Neuronal stem cell (in vitro differentiated cells): ENCODE measurements around the gene FBXL12.
A peak's percentile ranks its signal among the peaks of the same experiment; 100 is the strongest.

Experiments used
- DNase-seq: peaks from one replicate; pipeline ENCODE4 v3.0.0-alpha.2; 2013; ENCODE audit warnings: low spot score
- H2AFZ ChIP-seq: one replicate; pipeline ENCODE4 v1.6.1; 2013; ENCODE audit warnings: mild to moderate bottlenecking, low read length, inconsistent platforms
- H2AK5ac ChIP-seq: 2 replicates; pipeline ENCODE4 v1.6.1; 2013; ENCODE audit warnings: low read depth, mild to moderate bottlenecking, inconsistent platforms, low read length, moderate library complexity, mixed read lengths
- H2BK120ac ChIP-seq: 2 replicates; pipeline ENCODE4 v1.6.1; 2013; ENCODE audit warnings: low read depth, mild to moderate bottlenecking, inconsistent platforms, low read length, moderate library complexity, mixed read lengths
- H2BK12ac ChIP-seq: one replicate; pipeline ENCODE4 v1.6.1; 2013; ENCODE audit warnings: low read length, inconsistent platforms
- H2BK15ac ChIP-seq: 2 replicates; pipeline ENCODE4 v1.6.1; 2013; ENCODE audit warnings: mild to moderate bottlenecking, low read length, inconsistent platforms, mixed read lengths
- H2BK5ac ChIP-seq: one replicate; pipeline ENCODE4 v1.6.1; 2013; ENCODE audit warnings: inconsistent platforms, mild to moderate bottlenecking, low read length, moderate library complexity
- H3K14ac ChIP-seq: one replicate; pipeline ENCODE4 v1.6.1; 2013; ENCODE audit warnings: low read length, inconsistent platforms
- H3K18ac ChIP-seq: 2 replicates; pipeline ENCODE4 v1.6.1; 2013; ENCODE audit warnings: low read length, inconsistent platforms
- H3K23ac ChIP-seq: 2 replicates; pipeline ENCODE4 v1.6.1; 2013; ENCODE audit warnings: low read depth, mild to moderate bottlenecking, mixed read lengths, low read length, inconsistent platforms; ENCODE audit not compliant: poor library complexity
- H3K27ac ChIP-seq: replicated peaks from 3 replicates; pipeline ENCODE4 v1.5.1; 2013; ENCODE audit warnings: low read length, inconsistent platforms
- H3K27me3 ChIP-seq, 3 experiments: 2 replicates each; pipeline ENCODE4 v1.6.1; 2013; ENCODE audit warnings: low read length in 3 of 3, mild to moderate bottlenecking in 2 of 3, inconsistent platforms in 1 of 3, low read depth in 1 of 3, mixed read lengths in 1 of 3, moderate library complexity in 1 of 3; ENCODE audit not compliant: control insufficient read depth in 3 of 3, insufficient read depth in 3 of 3
- H3K36me3 ChIP-seq, 2 donors: replicated peaks in 1 of 2; 2 replicates each; pipeline ENCODE4 v1.6.1; 2013; ENCODE audit warnings: low read length in 2 of 2; ENCODE audit not compliant: control insufficient read depth in 2 of 2, insufficient read depth in 2 of 2
- H3K4ac ChIP-seq: 2 replicates; pipeline ENCODE4 v1.6.1; 2013; ENCODE audit warnings: inconsistent platforms, mild to moderate bottlenecking, low read length, moderate library complexity
- H3K4me1 ChIP-seq, 2 donors: 1 replicate in 1 of 2; 2 replicates in 1 of 2; pipeline ENCODE4 v1.6.1; 2013; ENCODE audit warnings: low read length in 2 of 2, low read depth in 1 of 2; ENCODE audit not compliant: control insufficient read depth in 2 of 2, insufficient read depth in 1 of 2
- H3K4me2 ChIP-seq: one replicate; pipeline ENCODE4 v1.6.1; 2013; ENCODE audit warnings: mild to moderate bottlenecking, low read length, inconsistent platforms; ENCODE audit not compliant: insufficient read depth, poor library complexity, severe bottlenecking
- H3K4me3 ChIP-seq, 2 donors: 2 replicates each; pipeline ENCODE4 v1.5.1; 2013; ENCODE audit warnings: low read length in 2 of 2, mild to moderate bottlenecking in 2 of 2, inconsistent platforms in 1 of 2, moderate library complexity in 1 of 2
- H3K79me1 ChIP-seq: one replicate; pipeline ENCODE4 v1.6.1; 2013; ENCODE audit warnings: low read depth, mild to moderate bottlenecking, inconsistent platforms, low read length, moderate library complexity
- H3K9ac ChIP-seq: one replicate; pipeline ENCODE4 v1.6.1; 2013; ENCODE audit warnings: mild to moderate bottlenecking, low read depth, low read length, inconsistent platforms; ENCODE audit not compliant: poor library complexity
- H3K9me3 ChIP-seq, 2 donors: replicated peaks in 1 of 2; 2 replicates each; pipeline versions ENCODE3 to v1.6.1; 2013; ENCODE audit warnings: low read length in 2 of 2, mild to moderate bottlenecking in 2 of 2, inconsistent platforms in 1 of 2, low read depth in 1 of 2, mixed read lengths in 1 of 2, moderate library complexity in 1 of 2; ENCODE audit not compliant: control insufficient read depth in 2 of 2, insufficient read depth in 1 of 2
- H4K8ac ChIP-seq: one replicate; pipeline ENCODE4 v1.6.1; 2013; ENCODE audit warnings: low read depth, mild to moderate bottlenecking, inconsistent platforms, low read length, moderate library complexity
- H4K91ac ChIP-seq: one replicate; pipeline ENCODE4 v1.6.1; 2013; ENCODE audit warnings: low read length, low read depth, mild to moderate bottlenecking, inconsistent platforms; ENCODE audit not compliant: poor library complexity
- WGBS, 2 donors: extraction: QIAGEN DNeasy Blood & Tissue Kit; methylation state at CpG; one replicate each; pipeline ENCODE4 v1.1.7; 2013; ENCODE audit warnings: missing lambda C conversion rate in 2 of 2, mixed read lengths in 1 of 2; ENCODE audit not compliant: insufficient read length in 2 of 2, insufficient replicate concordance in 1 of 2; ENCODE audit errors: extremely low coverage in 2 of 2; 5-methylcytosine and 5-hydroxymethylcytosine counted together

The FBXL12 gene

DNA sequence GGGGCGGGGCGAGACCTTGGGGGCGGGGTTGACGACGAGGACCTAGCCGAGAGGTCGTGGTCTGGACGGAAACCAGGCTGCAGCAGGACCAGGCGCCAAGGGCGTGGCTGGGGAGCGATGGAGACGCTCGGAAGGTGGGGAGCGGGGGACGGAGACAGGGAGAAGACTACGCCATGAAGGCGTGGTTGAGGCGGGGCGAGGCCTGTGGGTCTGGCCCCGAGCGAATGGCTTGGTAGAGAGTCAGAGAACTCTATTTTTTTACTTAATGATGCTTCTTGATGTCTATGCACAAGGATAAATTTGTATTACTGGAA is 674 bp upstream of the FBXL12 start:
- peaks cover 0 to 5% of the 10 kb centered on the region in 2 donors for H3K9me3 ChIP-seq
- no peak overlapping the region for H2BK15ac ChIP-seq
- H4K8ac ChIP-seq: no peak overlapping the region
- H3K23ac ChIP-seq: no peak overlapping the region
- H3K36me3 ChIP-seq: peaks cover 0 to 25% of the 10 kb centered on the region in 2 donors
- H3K9ac ChIP-seq: no peak overlapping the region
- H2BK12ac ChIP-seq: no peak overlapping the region
- no peak for DNase-seq
- H3K4me2 ChIP-seq: no peak overlapping the region
- peak overlapping the region; percentile 79 for H2AFZ ChIP-seq
- peaks cover 11% of the 10 kb centered on the region for H3K79me1 ChIP-seq
- H3K4ac ChIP-seq: no peak overlapping the region
- H3K14ac ChIP-seq: no peak overlapping the region
- WGBS, 2 donors: no CpG with 5 or more reads among the region's 21 CpGs
- no peaks in the 10 kb centered on the region for H3K27me3 ChIP-seq
- no peak overlapping the region for H2BK120ac ChIP-seq
- no peak overlapping the region for H3K18ac ChIP-seq
- no peak overlapping the region for H4K91ac ChIP-seq
- peaks cover 6 to 7% of the 10 kb centered on the region in 2 donors for H3K4me1 ChIP-seq
- H2AK5ac ChIP-seq: no peak overlapping the region
- no peak overlapping the region for H3K27ac ChIP-seq
- H3K4me3 ChIP-seq: peak overlapping the region; percentile 55 to 99
- H2BK5ac ChIP-seq: no peak overlapping the region

- Histone ChIP-seq H3K14ac (peak overlapping the region; percentile 64), H3K36me3 (peaks cover 0 to 28% of the 10 kb centered on the region in 2 donors), H4K8ac (peak overlapping the region; percentile 92), H2AFZ (peak overlapping the region; percentile 100), H3K27ac (peak overlapping the region; percentile 66), H3K4me2 (peak overlapping the region; percentile 95), H4K91ac (no peak overlapping the region), H3K9me3 (peaks cover 0 to 5% of the 10 kb centered on the region in 2 donors), H3K9ac (peak overlapping the region; percentile 96), H2AK5ac (peak overlapping the region; percentile 91), H3K4ac (peak overlapping the region; percentile 67), H3K18ac (peak overlapping the region; percentile 99), H3K4me1 (peaks cover 6 to 7% of the 10 kb centered on the region in 2 donors), H3K4me3 (peak overlapping the region; percentile 96 to 99), H2BK120ac (no peak overlapping the region), H2BK15ac (peak overlapping the region; percentile 89), H3K23ac (peak overlapping the region; percentile 86), H2BK12ac (no peak overlapping the region), H2BK5ac (peak overlapping the region; percentile 94), H3K27me3 (no peaks in the 10 kb centered on the region), H3K79me1 (peaks cover 11% of the 10 kb centered on the region)
- no peak for DNase-seq
- no CpG with 5 or more reads among the region's 39 CpGs for WGBS, 2 donors
Measured at GRCh38 chr19:9818175-9818733, 625 bp downstream of the FBXL12 start.

GRCh38 chr19:9811139-9811538 is 7.7 kb downstream of the FBXL12 start:
- Histone ChIP-seq H3K79me1 (peaks cover 5% of the 10 kb centered on the region), H3K14ac (no peak overlapping the region), H3K27ac (no peak overlapping the region), H2BK12ac (peak overlapping the region; percentile 84), H2AFZ (no peak overlapping the region), H3K23ac (peak overlapping the region; percentile 20), H3K4me2 (no peak overlapping the region), H3K4me1 (no peaks in the 10 kb centered on the region), H2AK5ac (no peak overlapping the region), H3K9me3 (peaks cover 0 to 5% of the 10 kb centered on the region in 2 donors), H3K18ac (no peak overlapping the region), H3K36me3 (peaks cover 29 to 65% of the 10 kb centered on the region in 2 donors), H4K8ac (peak overlapping the region; percentile 82), H3K4ac (no peak overlapping the region), H3K9ac (peak overlapping the region; percentile 70), H3K4me3 (peak overlapping the region in 1 of 2 donors; percentile 9), H3K27me3 (no peaks in the 10 kb centered on the region), H2BK15ac (no peak overlapping the region), H2BK120ac (no peak overlapping the region), H4K91ac (no peak overlapping the region), H2BK5ac (no peak overlapping the region)
- no CpG with 5 or more reads among the region's 21 CpGs for WGBS, 2 donors
- DNase-seq: no peak

GRCh38 chr19:9808855-9809824 is 9.7 kb downstream of the FBXL12 start:
- Histone ChIP-seq H3K23ac (no peak overlapping the region), H3K4me2 (no peak overlapping the region), H2AK5ac (no peak overlapping the region), H3K14ac (no peak overlapping the region), H3K79me1 (peaks cover 2% of the 10 kb centered on the region), H2BK120ac (no peak overlapping the region), H2BK15ac (no peak overlapping the region), H3K27ac (no peak overlapping the region), H3K4me3 (no peak overlapping the region), H4K8ac (peak overlapping the region; percentile 96), H3K18ac (no peak overlapping the region), H4K91ac (no peak overlapping the region), H2BK5ac (no peak overlapping the region), H3K9me3 (no peaks in the 10 kb centered on the region), H3K9ac (no peak overlapping the region), H3K27me3 (no peaks in the 10 kb centered on the region), H2BK12ac (no peak overlapping the region), H2AFZ (no peak overlapping the region), H3K36me3 (peaks cover 31 to 70% of the 10 kb centered on the region in 2 donors), H3K4ac (no peak overlapping the region), H3K4me1 (no peaks in the 10 kb centered on the region)
- no peak for DNase-seq
- WGBS, 2 donors: no CpG with 5 or more reads among the region's 11 CpGs
